Left cardiac atrium (tissue), 4 donors: ENCODE data around the gene GAS2L1. TPM values are rescaled to one million over a fixed set of nuclear protein-coding genes. Genes with fewer than 3 reads are reported as not detected.
A peak's percentile ranks its signal among the peaks of the same experiment; 100 is the strongest.
"Not testable (repeated sequence)": the region's sequence is repeated elsewhere in the genome, so short reads cannot be mapped to it uniquely, and the experiment has no call there.

ENCODE experiments used
- ATAC-seq, 2 donors: fragments of 200-7000 bp; cut with Tn5 transposase; one replicate each; pipeline ENCODE4 v1.9.1; 2020; ENCODE audit warnings: mild to moderate bottlenecking in 2 of 2, moderate library complexity in 2 of 2
- DNase-seq: peaks from one replicate; pipeline ENCODE4 v3.0.0-alpha.2; 2020
- intact Hi-C, 2 donors: fragments of 100-400 bp; cut with DNase I; formaldehyde crosslinking; loops; one replicate each; pipeline versions ENCODE4 v1.14.1 to v1.15.1; 2022 to 2023
- total RNA-seq, 2 donors: library from RNA; stranded (reverse); fragmentation: NEBNext Ultra II Directional; extraction: Animal tissue kit (Norgen Biotek cat#: 25700); gene quantifications; one replicate each; pipeline ENCODE4 v1.2.1, GENCODE V29; 2021
- donor health status: DM: no; HTN: yes; CAD: no.
- donor health status: DM: no; HTN: yes; CAD: no; lungs with severe emphysema.
- donor health status: DM: yes; HTN: yes; CAD: no.
- donor health status: Dilated cardiomyopathy.

Gene GAS2L1
- total RNA-seq, 2 donors from 2014 or later, result 20.1 to 25.2 TPM

DNA sequence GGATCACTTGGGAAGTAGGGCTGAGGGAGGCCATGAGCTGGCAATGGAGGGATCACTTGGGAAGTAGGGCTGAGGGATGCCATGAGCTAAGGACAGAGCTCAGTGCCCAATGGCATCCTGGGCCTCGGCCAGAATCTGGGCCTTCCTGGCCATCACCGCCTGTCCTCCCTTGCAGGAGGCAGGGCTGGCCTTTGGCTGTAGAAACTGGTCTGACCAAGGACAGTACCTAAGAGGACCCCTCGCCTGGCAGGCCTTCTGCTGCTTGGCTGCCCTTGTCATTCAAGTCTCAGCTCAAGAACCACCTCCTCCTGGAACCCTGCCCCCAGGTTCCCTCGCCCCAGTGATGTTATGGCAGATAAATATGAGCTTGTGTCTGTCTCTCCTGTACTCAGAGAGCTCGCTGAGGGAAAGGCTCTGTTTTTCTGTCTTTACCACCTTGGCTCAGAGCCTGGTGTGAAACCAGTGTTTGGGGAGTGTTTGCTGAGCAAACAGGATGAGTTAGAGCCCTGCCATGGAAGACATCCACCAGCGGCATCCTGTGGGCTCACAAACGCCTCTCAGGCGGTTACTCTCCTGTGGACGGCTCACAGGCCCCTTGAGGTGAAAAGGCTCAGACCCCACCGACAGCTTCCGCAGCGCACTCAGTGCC lies 28.4 kb downstream of the GAS2L1 start:
- no peak for DNase-seq
- ATAC-seq, result no peak
- intact Hi-C loops, result no loop called here

DNA sequence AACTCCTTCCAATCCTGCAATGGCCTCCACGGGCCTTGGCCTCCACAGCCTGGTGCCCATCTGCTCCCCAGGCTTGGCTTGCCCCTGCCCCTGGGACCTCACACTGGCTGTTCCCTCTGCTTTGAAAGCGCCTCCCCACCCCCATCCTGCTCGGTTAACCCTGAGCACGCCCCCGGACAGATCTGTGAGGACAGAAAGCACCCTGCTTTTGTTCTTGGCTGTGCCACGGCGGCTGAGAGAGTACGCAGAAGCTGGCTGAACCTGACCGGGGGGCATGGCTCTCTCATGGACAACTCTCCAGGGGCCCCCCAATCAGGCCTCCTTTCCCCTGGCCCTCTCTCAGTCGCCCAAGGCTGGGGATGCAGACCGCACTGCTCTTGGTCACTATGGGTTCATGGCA lies 29.2 kb downstream of the GAS2L1 start:
- no peak for ATAC-seq
- intact Hi-C loops, result no loop called here
- no peak for DNase-seq

DNA sequence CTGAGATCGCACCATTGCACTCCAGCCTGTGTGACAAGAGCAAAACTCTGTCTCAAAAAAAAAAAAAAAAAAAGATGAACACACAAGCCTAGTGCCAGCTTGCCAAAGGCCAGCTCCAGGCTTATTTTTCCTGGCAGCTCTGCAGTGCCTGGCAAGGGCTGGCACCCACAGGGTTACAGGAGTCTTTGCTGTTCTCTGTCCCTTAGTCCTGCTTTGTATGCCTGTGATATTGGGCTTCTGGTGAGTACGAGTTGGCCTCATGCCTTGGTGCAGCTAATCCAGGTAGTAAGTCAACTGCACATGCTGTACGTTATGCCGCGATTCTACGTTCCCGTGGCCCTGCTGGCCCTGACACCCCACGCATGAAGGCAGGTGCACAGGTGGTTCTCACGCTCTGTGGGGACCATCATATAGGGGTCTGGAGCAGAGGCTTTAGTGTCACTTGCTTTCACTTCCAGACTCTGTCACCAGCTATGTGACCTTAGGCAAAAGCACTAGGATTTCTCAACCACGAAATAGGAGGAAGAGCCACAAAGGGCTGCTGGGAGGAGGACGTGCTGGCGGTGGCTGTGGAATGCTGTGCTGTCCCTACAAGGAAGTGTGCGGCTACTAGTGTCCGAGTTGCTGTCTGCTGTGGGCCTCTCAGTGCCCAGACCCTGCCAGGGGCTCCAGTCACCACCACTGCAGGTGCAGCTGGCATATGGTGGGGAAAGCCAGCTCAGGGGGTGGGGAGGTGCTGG lies 30.5 kb downstream of the GAS2L1 start:
- peak in 1 of 2 donors; percentile 49 for ATAC-seq
- intact Hi-C loops, result no loop called here
- no peak for DNase-seq

DNA sequence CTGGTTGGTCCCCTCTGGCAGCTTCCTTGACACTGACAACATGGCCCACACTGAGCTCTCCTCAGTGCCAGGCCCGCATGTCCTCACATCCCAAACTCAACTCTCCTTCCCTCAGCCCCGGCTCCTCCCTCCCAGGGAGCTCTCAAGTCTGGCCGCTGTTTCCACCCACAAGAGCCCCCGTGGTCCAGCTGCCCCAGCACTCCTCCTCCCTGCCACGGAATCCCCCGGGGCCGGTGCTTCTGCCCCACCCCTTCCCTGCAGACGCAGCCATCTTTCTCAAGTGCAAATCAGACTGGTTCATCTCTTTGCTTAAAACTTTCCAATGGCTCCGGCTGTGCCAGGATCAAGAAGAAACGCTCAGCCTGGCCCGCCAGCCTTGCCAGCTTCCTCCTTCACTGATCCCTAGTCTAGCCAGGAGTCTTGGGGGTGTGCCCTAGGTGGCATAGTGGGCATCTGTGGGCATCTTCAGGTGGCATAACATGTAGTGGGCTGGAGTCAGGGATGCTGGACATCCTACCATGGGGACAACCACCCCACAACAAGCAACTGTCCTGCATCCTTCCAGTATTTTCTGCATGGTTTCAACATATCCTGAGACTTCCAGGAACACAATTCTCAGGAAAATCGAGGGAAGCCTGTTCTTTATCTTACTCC lies 31.3 kb downstream of the GAS2L1 start:
- no peak for ATAC-seq
- intact Hi-C loops, result no loop called here
- DNase-seq, result no peak

DNA sequence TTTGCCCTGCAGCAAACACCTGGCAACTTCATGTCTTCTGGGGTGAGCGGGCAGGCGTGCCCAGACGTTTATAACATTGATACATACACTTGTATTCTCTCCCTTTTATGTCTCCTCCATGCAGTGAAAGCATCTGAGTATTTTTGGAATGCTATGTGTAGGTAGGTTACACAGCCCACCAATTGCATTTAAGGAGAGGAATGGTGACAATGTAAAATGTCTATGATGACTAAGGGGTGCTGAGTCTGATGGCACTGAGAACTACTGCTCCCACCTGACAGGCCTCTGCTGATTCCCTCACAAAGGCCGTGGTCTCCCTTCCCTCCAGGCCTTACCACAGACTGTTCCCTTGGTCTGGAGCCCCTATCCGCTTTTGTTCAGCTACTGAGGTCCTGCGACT lies 31.9 kb downstream of the GAS2L1 start:
- ATAC-seq, result no peak
- intact Hi-C loops, result no loop called here

DNA sequence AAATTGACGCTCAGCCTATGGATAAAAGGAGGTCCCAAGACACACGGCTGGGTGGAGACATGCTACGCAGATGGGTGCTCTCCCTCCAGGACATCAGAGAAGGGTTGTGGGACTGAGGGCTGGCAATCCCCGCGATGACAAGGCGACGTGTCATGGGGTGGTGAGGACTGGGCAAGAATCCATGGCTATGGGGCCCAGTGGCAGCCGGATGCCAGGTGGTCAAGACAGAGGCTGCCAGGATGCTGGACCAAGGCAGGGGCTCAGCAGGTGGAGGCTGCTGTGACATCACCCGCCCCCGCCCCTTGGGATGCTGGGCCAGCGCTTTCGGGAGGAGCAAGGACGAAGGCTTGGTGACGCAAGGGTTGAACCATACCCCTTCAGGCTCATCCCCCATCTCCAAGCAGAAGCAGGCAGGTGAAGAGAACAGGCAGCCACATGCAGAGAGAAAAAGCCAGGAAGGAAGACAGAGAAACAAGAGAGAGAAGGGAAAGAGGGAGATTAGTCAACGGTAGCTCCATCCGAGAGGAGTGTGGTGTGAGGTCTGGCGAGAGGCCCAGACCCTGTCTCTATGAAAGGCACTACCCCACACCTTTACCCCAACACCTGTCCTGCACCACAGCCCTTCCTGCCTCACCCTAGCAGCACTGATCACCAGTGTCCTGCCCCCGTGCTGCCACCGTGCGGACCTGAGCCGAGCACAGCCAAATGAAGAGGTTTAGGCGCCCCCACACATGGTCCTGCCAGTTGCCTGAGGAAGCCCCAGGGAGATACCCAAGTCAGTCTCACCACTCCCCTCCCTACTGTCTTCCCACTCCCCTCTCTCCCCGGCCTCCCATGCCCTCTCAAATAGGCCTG lies 33.2 kb downstream of the GAS2L1 start:
- DNase-seq (no peak), ATAC-seq (no peak)
- intact Hi-C loops, result no loop called here

More for the DNA sequence above, 31.9 kb downstream of the GAS2L1 start:
- DNase-seq, result no peak

DNA sequence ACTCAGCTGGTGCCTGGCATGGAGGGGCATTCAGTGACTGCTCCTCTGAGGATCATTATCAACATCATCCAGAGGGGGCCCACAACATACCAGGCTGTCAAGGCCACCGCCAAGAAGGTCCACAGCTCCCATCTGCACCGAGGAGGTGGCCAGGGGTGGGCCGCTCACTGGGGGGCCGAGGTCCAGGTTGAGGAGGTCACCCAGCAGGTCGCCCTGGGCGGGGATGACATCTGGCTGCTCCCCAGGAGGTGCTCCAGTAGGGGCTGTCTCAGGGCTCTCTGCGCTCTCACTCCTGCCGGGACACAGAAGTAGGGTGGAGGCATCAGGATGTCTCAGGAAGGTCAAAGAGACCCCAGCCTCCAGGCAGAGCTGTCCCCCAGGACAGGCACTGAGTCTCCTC lies 34.1 kb downstream of the GAS2L1 start:
- no peak for ATAC-seq
- DNase-seq, result no peak
- intact Hi-C loops, result no loop called here

DNA sequence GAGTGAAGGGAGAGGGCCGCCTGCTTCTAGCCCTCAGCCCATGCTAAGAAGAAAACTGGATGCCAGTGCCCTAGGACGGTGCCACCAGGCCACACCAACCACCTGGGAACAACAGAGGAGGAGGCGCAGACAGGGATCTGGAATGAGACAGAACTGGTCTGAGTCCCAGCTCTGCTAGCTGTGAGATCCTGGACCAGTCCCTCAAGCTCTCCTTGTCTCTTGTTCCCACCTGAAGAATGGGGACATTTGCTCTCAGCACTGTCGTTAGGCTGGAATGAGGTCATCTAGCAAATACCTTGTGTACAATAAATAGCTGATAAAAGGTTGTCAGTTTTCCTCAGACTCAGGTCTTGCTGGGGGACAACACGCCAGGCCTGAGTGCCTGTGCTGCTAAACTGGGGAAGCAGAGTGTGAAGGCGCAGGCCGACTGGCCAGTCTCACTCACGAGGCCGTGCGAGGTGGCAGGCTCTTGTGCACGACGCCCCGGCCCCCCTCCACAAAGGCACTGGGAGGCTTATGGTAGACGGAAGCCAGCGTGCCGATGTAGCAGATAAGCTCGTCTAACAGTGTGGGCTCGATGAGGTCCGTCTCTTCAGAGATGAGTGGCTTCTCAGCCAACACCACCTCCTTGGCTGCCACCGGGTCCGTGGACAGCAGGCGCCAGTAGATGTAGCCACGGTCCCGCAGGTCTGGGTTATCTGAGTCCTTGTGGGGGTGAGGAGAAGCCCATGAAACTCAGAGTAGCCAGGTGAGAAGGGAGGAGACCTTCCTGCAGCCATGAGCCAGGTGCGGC lies 34.8 kb downstream of the GAS2L1 start:
- intact Hi-C loops, result no loop called here
- no peak for DNase-seq
- peak in 1 of 2 donors; percentile 7 for ATAC-seq

DNA sequence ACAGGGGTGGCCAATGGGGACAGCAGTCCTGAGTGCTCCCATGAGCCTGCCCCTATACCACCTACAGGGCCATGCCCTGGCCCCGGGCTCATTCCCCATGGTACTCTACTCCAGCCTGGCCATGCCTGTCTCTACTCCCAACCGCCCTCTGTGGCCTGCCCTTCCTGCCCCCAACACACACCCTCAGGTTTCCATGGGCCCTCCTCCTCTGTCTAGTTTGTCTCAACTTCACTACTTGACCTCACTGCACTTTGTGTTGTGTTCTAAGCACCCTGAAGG lies 35.3 kb downstream of the GAS2L1 start:
- DNase-seq (no peak), ATAC-seq (no peak)
- intact Hi-C loops, result no loop called here

DNA sequence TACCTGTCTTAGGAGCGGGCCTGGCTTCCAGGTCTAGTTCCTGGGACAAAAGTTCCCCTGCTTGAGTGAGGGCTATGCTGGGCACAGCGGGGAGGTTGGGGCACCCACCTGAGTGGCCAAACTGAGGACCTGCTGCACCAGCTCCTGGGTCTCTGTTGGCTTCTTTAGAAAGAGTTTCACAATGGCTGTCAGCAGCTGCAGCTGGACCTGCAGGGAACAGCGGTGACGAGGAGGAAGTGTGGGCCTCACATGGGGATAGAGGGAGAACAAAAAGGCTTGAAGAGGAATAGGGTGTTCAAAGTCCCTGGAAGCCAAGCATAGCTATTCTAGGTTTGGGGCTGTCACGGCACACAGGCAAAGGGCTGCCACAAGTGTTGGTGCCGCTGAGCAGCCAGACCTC lies 35.7 kb downstream of the GAS2L1 start:
- ATAC-seq (no peak), DNase-seq (no peak)
- intact Hi-C loops, result no loop called here

DNA sequence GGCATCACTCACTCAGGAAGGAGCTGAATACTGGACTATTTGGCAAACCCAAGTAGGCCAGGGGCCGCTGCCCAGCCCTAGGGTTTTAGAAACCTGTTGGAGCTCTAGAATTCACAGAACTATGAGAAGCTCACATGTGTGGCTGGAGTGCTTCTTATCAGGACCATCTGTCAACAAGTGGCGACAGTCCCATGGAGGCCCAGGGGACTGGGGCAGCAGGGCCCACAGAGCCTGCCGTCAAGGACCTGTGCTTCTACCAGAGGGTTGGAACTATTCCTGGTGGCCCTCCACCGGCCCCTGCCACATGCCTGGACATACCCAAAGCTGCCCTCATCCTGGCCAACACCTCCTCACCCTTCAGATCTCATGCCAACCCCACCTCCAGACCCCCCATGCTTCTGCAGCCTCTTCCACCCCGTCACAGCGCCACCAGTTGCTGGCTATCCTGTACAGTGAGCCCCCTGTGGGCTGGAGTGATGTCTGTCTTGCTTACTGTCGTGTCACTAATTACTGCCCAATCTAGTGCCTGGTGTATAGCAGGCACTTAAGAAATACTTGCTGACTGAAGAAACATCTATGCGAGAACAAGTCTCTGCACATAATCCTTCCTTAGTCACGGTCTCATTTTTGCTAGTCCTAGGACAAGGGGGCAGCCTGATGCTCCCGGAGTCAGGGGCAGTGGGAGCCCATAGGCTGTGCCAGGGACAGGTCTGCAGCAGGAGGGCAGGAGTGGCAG lies 36.3 kb downstream of the GAS2L1 start:
- DNase-seq (no peak), ATAC-seq (peak in 1 of 2 donors; percentile 29)
- intact Hi-C loops, result no loop called here

DNA sequence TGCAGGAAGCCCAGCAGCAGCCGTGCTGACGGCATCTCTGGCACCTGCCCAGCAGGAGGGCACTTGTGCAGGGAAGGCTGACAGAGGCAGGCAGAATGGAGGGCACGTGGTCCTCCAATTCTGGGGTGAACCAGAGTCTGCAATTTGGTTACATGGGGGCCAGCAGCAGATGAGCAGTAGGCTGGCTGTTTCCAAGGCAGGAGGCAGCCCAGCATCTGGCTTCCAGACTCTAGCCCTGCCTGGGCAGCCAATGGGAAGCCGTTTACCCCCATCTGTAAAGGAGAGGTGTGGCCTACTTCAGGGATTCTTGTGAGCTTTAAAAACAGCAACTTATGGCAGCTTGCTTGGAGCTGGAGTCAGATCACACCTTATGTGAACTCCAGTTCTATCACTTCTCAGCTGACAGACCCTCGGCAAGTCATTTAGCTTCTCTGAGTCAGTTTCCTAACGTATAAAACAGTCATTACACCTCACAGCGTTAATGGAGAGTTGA lies 36.9 kb downstream of the GAS2L1 start:
- ATAC-seq (peak; percentile 32 to 61), DNase-seq (peak; percentile 59)
- intact Hi-C loops, result no loop called here

DNA sequence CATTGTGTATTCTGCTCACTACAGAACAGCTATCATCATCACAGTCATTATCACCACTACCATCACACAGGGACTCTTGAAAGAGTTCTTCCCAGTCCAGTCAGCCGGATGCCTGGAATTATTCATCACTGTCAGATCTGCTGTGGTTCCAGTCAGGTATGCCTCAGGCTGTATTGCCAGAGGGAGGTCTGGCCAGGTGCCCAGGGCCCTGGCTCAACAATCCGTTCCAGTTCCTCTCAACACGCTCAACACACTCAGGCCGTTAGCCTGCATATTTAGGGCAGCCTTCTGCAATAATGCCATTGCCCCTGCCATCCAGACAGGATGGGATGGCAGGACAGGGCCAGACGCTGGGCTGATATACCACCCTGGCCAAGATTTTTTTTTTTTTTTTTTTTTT lies 37.7 kb downstream of the GAS2L1 start:
- ATAC-seq, result peak; percentile 67 to 83
- intact Hi-C loops, result no loop called here
- DNase-seq, result peak; percentile 62

DNA sequence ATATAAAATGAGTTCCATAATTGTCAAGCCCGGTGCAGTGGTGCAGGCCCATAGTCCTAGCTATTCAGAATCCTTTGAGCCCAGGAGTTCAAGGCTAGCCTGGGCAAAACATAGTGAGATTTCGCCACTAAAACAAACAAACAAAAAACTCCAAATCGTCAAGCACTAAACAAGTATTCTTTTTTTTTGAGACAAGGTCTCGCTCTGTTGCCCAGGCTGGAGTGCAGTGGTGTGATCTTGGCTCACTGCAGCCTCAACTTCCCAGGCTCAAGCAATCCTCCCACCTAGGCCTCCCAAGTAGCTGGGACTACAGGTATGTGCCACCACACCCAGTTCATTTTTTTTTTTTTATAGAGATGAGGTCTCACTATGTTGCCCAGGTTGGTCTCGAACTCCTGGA lies 38.4 kb downstream of the GAS2L1 start:
- DNase-seq, ATAC-seq, intact Hi-C loops: not testable (repeated sequence)

DNA sequence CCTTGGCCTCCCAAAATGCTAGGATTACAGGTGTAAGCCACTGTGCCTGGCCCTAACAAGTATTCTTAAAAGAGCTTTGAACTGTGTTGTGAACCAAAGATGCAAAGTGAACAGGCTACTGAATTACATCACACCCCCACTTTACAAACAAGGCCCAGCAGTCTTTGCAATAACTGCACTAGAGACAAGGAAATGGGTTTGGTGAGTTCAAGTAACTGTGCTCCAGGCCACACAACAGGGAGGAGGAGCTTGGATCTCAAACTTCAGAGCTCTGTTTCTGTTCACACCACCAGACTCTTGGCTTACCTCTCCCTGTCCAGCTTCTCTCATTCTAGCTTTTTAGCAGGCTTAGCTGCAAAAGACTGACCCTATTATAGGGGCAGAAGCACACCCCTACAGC lies 39.5 kb downstream of the GAS2L1 start:
- DNase-seq, result no peak
- ATAC-seq, result peak in 1 of 2 donors; percentile 19
- intact Hi-C loops, result no loop called here

DNA sequence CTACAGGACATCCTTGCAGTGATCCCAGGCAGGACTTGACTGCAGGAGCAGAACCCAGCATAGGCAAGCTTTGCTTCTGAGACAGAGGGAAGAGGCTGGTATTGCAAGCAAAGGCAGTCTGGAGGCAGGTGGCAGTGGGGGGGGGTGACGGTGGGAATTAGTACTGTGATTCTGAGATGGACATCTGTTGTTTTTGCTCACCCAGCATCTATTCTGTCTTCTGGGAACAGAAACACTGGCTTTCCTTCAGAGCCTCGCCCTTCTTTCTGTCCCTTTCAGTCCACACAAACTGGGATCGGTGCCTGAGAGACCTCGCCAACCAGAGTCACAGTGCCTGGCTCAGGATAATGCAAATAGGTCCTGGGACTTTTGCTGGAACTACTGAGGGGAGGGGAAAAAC lies 40.2 kb downstream of the GAS2L1 start:
- no peak for DNase-seq
- intact Hi-C loops, result no loop called here
- ATAC-seq, result peak in 1 of 2 donors; percentile 49

DNA sequence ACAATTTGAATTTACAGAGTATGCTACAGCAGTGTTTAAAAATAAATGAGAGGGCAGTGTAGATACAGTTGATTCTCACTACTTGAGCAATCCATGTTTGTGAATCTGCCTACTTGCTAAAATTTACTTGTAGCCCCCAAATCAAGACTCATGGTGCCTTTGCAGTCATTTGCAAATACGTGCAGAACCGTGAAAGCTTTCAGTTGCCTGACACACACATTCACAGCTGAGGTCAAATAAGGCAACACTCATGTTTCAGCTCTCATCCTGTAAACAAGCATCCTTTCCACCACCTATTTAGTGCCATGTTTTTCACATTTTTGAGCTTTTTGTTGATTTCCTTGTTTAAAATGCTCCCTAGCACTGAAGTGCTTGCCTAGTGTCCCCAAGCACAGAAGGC lies 41.6 kb downstream of the GAS2L1 start:
- intact Hi-C loops, result no loop called here
- no peak for ATAC-seq
- no peak for DNase-seq

DNA sequence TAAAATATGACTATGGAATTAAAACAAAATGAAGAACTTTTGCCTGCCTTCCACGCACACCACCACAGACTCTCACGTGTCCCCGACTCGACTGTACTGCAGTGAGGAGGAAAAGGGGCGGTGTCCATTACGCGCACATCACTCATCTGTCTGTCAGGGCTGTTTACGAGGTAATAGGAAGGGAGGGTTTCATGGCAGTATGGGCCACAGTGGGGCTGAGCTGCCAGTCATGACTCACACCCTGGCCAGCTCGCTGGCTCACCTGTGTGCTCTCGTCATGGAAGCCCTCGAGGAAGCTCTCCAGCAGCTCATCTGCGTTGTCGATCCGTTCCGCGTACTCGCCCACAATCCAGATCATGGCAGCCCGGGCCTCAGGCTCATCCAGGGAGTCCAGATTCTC lies 42.5 kb downstream of the GAS2L1 start:
- no peak for ATAC-seq
- intact Hi-C loops, result no loop called here
- DNase-seq, result no peak
